HG03342 (cell line): ENCODE results near the gene TMPRSS11D.
A peak's percentile ranks its signal among the peaks of the same experiment; 100 is the strongest.

Experiments used
- ATAC-seq: cut with Tn5 transposase; IDR thresholded peaks from one replicate; pipeline ENCODE4 v1.9.1; 2021; ENCODE audit warnings: mild to moderate bottlenecking, moderate library complexity; ENCODE audit not compliant: unreplicated experiment

TMPRSS11D gene

GRCh38 chr4:67886281-67886680 lies 2.5 kb upstream of the TMPRSS11D start:
- no peak for ATAC-seq

GRCh38 chr4:67885762-67886161 lies 2.0 kb upstream of the TMPRSS11D start:
- no peak for ATAC-seq

DNA sequence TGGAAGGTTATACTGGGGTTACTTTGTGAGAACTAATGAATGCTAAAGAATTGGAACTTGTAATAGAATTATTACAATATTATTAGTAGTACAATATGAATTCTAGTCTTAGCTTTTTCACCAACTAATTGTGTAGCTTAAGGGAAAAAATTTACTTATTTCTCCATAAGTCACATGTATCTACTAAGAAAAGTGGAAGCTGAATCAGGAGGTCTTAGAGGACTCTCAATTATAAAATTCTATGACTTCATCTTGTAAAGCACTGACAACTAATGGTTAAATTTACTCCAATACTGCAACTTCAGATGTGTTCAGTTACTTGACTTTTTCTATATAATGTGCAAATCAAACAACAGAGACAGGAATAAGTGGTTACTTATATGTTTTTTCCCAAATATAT lies 899 bp upstream of the TMPRSS11D start:
- no peak for ATAC-seq

GRCh38 chr4:67883458-67883857 lies 344 bp downstream of the TMPRSS11D start:
- no peak for ATAC-seq

GRCh38 chr4:67880866-67881610 lies 2.8 kb downstream of the TMPRSS11D start:
- no peak for ATAC-seq

DNA sequence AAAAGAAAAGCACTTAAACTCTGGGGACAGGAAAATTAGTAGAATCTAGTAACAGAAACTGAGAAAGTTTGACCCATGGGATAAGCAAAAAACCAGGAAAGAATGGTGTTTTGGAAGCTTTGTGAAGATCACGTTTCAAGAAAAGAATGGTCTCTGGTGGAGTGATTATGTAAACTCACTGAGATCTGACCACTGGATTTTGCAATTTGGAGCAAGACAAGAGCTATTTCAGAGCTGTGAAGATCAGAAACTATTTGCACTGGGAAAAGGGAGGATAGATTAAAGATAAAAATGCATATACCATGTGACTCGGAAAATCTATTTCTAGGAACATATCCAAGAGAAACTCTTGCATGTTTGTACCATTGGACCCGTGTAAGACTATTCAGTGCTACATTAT lies 4.3 kb downstream of the TMPRSS11D start:
- no peak for ATAC-seq

GRCh38 chr4:67877086-67877485 lies 6.7 kb downstream of the TMPRSS11D start:
- ATAC-seq: no peak

DNA sequence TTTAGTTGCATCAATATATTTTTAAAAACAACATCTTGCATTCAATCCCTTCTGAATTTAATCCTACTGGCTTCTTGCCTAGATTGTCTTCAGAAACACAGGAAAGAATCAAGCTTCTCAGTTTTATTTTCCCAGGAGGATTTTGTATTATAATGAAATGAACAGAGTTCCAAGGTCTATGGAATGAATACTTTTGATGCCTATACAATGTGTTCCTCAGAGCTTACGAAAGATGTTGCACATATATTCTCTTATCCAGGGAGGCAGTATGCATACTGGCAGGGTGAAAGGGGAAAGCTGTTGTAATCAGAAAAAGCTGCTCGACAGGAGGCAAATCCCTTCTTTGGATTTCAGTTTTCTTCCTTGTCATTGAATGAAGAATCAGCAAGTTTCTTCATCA lies 8.8 kb downstream of the TMPRSS11D start:
- ATAC-seq: no peak

- ATAC-seq: no peak
Measured at GRCh38 chr4:67873116-67873515, 10.7 kb downstream of the TMPRSS11D start.

- peak; percentile 82 for ATAC-seq
Measured at GRCh38 chr4:67871867-67872266, 11.9 kb downstream of the TMPRSS11D start.

DNA sequence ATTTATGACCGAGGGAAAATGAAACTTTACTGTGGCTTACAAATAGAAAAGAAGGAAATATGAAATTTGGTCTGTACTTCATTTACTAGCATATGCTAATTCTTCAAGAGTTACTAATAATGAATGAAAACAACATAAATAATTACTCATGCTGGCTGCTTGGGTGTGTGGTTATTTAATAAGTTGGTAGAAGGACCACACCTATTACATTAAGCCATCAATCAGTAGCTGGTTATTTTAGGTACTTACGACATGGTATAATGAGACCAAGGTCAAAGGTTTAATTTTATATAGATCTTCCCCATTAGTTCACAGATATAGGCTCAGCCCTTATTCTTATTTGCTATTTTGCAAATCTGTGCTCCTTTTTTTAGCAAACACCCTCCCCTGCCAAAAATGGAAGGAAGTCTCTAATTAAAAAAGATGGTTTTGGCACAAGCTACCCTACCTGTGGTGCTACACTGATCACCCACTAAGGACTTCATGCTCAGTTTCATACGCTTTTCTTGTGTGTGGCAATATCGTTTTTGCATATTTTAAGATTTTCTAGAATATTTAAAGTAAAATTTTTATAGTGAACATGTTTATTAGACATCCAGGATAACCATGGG lies 14.1 kb downstream of the TMPRSS11D start:
- ATAC-seq: no peak

DNA sequence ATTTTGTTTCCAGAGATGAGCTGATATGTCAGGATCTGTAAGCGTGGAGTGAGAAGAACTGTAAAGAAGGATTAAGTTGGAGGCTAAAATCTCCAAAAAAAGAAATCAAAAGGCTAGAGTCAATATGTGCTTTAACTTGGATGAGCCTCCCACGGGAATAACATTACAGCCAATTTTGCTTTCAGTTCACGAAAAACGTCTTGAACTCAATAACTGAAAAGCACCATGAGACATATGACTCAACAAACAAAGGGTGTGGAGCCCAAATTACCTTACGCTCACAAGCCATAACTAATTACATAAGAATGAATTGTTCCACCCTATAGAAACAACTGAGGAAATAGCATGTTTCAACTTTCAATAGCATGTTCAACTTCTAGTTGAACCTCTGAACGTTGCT lies 22.3 kb downstream of the TMPRSS11D start:
- no peak for ATAC-seq

DNA sequence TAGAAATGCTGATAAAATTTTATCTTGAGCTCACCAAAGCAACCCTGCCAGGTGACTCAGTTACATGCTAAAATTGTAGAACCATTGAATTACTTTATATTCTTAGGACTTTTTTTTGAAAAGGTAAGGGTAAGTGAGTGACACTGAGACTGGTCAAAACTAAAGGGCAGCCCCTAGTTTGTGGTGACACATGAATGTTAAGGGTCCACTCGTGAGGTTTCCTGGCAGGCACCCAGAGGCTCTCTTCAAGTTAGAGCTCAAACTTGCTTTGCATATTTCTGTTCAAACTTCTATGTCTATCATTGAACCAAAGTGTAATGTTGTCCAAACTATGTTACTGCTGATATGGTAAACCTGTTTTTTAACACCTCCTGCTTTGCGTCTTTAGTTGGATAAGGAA lies 30.5 kb downstream of the TMPRSS11D start:
- ATAC-seq: no peak

- no peak for ATAC-seq
Measured at GRCh38 chr4:67820903-67821302, 62.9 kb downstream of the TMPRSS11D start.

DNA sequence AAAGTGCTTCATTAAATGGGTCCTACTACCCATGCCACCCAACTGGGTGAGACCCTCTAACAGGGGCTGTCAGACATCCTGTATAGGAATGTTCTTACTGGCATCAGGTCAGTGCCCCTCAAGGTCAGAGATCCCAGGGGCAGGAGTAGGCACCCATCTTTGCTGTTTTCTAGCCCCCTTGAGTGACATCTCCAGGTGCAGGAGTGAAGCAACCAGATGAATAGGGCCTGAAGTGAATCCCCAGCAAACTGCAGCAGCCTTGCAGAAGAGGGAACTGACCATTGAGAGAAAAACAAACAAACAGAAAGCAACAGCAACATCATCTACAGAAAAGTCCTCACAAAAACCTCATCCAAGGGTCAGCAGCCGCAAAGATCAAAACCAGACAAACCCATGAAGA lies 73.8 kb downstream of the TMPRSS11D start:
- ATAC-seq: no peak

DNA sequence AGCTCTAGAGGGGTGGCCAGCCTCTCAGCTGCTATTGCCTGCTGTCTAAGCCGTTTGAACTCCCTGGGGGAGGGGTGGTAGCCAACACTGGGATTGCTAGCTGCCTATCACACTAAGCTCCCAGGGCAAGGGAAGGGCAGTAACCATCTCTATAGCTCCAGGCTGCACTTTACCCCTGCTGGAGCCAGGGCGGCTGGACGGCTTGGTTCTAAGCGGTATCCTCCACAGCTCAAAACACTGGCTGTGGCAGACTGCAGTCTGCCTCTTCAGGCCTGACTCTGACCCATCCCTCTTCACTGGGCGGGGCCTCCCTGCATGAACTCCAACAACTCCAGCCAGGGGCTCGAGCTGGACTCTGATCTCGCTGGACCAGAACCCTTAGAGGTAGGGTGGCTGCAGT lies 74.3 kb downstream of the TMPRSS11D start:
- ATAC-seq: no peak

DNA sequence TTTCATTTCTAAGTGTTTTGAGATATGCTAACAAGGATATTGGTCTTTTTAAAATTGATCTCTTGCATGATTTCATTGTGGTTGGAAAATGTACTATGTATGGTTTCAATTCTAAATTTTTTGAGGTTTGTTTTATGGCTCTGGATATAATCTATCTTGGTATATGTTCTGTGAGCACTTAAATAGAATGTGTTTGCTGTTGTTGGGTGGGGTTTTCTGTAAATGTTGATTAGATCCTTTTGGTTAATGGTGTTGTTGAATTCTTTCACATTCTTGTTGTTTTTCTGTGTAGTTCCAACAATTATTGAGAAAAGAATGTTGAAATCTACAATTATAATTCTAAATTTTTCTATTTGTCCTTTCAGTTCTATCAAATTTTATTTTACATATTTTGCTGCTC lies 87.0 kb downstream of the TMPRSS11D start:
- no peak for ATAC-seq

DNA sequence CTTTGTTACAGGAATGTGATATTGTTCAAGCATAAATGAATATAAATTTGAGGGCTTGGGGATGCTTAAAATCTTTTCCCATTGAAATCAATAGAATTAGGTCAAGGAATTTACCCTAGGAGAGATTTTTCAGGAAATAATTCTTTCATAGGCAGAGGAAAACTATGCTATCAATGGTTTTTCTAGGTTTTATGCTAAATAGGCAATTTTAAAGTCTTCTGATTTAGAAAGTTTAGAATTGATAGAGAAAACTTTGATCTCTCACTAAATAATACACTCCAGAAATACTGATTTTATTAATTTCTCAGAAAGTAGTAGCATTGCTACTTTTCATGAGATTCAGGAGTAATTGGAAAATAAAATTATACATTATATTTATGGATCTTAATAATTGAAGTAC lies 93.1 kb downstream of the TMPRSS11D start:
- no peak for ATAC-seq

DNA sequence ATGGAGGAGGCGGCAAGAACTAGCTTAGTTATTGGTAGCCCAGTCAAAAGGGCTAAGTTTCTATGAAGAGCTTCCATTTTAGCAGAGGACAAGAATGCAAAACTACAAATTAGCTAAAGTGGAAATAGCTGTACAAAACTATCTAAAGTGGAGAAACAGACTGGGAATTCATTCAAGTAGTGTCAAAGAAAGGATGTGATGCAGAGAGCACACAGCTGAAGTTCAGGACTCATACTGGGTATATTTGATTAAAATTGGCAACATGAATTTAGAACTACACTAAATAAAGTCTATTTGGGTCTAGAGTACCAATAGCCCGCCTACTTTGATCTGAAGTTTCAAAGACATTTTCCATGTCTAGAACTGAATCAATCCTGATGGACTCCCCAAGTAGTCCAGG lies 96.5 kb downstream of the TMPRSS11D start:
- no peak for ATAC-seq

DNA sequence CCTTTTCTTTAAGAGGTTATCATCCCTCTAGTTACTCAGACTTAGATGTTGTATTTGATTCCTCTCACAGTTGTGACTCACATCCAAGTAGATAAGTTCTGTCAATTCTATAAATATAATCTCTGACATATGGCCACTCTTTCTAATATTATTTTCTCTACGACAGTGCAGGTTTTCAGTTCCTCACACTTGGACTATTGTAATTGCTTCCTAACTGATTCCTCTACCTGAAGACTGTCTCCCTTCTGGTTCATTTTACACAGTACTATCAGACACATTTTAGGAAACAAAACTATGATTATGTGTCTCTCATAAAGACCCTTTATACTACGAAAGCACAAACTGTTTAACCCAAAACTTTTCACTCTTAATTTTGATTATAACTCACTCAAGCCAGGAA lies 98.3 kb downstream of the TMPRSS11D start:
- no peak for ATAC-seq

DNA sequence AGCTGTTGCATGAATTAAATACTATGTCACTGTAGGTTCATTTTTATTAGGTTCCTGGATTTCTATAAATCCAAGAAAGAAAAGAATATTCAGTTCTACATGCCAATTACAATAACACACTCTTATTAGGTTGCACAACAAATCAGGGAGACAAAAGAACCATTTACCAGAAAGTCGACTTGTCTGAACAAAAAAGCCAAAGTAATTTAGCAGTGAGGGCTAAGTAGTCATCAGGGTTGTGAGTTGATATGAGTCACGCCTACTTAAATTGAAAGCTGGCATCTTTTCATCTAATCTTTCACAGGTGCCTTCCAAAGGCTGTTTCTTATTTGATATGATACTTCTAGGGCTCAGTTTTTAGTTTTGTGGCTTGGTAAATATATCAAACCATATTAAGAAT lies 104.2 kb downstream of the TMPRSS11D start:
- no peak for ATAC-seq

GRCh38 chr4:67776746-67777145 lies 107.1 kb downstream of the TMPRSS11D start:
- ATAC-seq: no peak
